B cell (primary cell): Measurements from ENCODE around the gene DCST2.

Source experiments
- CTCF ChIP-seq: fragments of 200-600 bp; IDR thresholded peaks from one replicate; pipeline ENCODE4 v1.8.0; 2022; ENCODE audit warnings: antibody characterized with exemption, mild to moderate bottlenecking
- EZH2 ChIP-seq: IDR thresholded peaks from 2 replicates; pipeline ENCODE4 v1.6.1; 2012; ENCODE audit warnings: borderline replicate concordance, low read depth, mild to moderate bottlenecking, moderate library complexity, low read length; ENCODE audit not compliant: insufficient read depth, poor library complexity, severe bottlenecking

- no peak for TF ChIP-seq CTCF
- TF ChIP-seq EZH2 = no peak
Measured at GRCh38 chr1:155003227-155003765, 30.3 kb downstream of the DCST2 start.
